Activated T-helper 2 cell treated with anti-CD3 and anti-CD28 coated beads, Interferon-gamma antibody, Interleukin-2, Interleukin-4, amounts not matched to agents 10 μg/mL and 5 μg/mL and 100 μg/mL, durations not matched to agents 14 hours and 24 hours and 36 hours (primary cell): ENCODE results near the gene TSACC. TPM values are rescaled to one million over a fixed set of nuclear protein-coding genes. Genes with fewer than 3 reads are reported as not detected.
A peak's percentile ranks its signal among the peaks of the same experiment; 100 is the strongest.

Source experiments
- DNase-seq: peaks from one replicate; pipeline ENCODE4 v3.0.0; 2021; ENCODE audit warnings: low spot score
- H3K27ac Mint-ChIP-seq: one replicate; pipeline ENCODE4 v1.8.0; 2021; ENCODE audit warnings: mixed read lengths
- H3K27me3 Mint-ChIP-seq: one replicate; pipeline ENCODE4 v1.8.0; 2021; ENCODE audit warnings: low read depth, mixed read lengths
- H3K36me3 Mint-ChIP-seq: one replicate; pipeline ENCODE4 v1.8.0; 2021; ENCODE audit warnings: low read depth, mixed read lengths
- H3K4me1 Mint-ChIP-seq: one replicate; pipeline ENCODE4 v1.8.0; 2021; ENCODE audit warnings: low read depth, mixed read lengths
- H3K4me3 Mint-ChIP-seq: one replicate; pipeline ENCODE4 v1.8.0; 2021; ENCODE audit warnings: low read depth, mild to moderate bottlenecking, moderate library complexity, mixed read lengths
- H3K9me3 Mint-ChIP-seq: one replicate; pipeline ENCODE4 v1.8.0; 2021; ENCODE audit warnings: mixed read lengths
- intact Hi-C: fragments of 100-400 bp; cut with micrococcal nuclease; formaldehyde crosslinking; loops from one replicate; pipeline ENCODE4 v1.15.1; 2023
- total RNA-seq: library from RNA; stranded (reverse); gene quantifications from 2 replicates; pipeline ENCODE4 v1.2.3, GENCODE V29; 2022

Gene TSACC
- total RNA-seq, 1 donor from 2014 or later = 0.39 TPM

DNA sequence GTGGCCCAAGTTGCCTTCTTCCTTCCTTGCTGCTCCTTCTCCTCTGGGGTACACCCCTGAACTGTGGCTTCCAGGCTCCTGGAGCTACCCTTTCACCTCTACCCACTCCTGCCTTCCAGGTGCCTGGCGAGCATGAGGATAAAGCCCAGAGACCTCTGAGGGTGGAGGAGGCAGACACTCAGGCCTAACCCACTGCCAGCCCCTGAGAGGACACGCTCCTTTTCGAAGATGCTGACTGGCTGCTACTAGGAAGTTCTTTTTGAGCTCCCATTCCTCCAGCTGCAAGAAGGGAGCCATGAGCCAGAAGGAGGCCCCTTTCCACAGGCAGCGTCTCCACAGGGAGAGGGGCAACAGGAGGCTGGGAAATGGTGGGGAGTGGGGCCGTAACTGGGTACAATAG is 46.3 kb downstream of the TSACC start:
- Mint-ChIP-seq H3K36me3 (no peaks in the 10 kb centered on the region), H3K4me3 (no peak overlapping the region), H3K27me3 (peaks cover 34% of the 10 kb centered on the region), H3K4me1 (peaks cover 4% of the 10 kb centered on the region), H3K27ac (no peak overlapping the region), H3K9me3 (no peaks in the 10 kb centered on the region)
- DNase-seq = no peak
- intact Hi-C loops = loop anchor here (1.0 to 5.0 kb wide), 4 partner anchors 38 to 238 kb away; no protein-coding TSS in a partner anchor

DNA sequence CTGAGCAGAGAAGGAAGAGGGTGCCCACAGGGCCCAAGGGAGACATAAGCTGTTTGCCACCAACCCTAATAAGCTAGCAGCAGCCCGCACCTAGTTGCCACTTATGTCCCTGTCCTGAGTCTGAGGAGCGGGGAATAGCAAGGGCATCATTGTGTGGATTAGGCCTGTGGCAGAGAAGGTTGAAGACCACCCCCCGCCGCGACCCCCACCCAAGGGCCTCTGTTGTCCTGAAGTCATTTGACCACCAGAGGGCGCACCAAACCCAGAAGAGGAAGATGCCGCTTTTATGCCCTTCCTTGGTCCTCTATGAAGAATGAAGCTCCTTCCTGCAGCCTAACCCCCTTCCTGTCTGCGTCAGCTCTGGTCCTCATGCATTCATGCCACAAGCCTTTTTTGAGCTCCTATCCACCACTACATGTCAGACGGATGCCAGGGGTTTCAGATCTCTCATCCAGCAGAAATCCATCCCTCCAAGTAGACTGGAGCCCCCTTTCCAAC is 47.3 kb downstream of the TSACC start:
- H3K4me1 Mint-ChIP-seq = peaks cover 4% of the 10 kb centered on the region
- no peaks in the 10 kb centered on the region for H3K36me3 Mint-ChIP-seq
- peak; percentile 61 for DNase-seq
- H3K27ac Mint-ChIP-seq = no peak overlapping the region
- no peak overlapping the region for H3K4me3 Mint-ChIP-seq
- no peaks in the 10 kb centered on the region for H3K9me3 Mint-ChIP-seq
- H3K27me3 Mint-ChIP-seq = peaks cover 34% of the 10 kb centered on the region
- intact Hi-C loops = loop anchor here (1.0 to 5.0 kb wide), 4 partner anchors 37 to 237 kb away; no protein-coding TSS in a partner anchor

DNA sequence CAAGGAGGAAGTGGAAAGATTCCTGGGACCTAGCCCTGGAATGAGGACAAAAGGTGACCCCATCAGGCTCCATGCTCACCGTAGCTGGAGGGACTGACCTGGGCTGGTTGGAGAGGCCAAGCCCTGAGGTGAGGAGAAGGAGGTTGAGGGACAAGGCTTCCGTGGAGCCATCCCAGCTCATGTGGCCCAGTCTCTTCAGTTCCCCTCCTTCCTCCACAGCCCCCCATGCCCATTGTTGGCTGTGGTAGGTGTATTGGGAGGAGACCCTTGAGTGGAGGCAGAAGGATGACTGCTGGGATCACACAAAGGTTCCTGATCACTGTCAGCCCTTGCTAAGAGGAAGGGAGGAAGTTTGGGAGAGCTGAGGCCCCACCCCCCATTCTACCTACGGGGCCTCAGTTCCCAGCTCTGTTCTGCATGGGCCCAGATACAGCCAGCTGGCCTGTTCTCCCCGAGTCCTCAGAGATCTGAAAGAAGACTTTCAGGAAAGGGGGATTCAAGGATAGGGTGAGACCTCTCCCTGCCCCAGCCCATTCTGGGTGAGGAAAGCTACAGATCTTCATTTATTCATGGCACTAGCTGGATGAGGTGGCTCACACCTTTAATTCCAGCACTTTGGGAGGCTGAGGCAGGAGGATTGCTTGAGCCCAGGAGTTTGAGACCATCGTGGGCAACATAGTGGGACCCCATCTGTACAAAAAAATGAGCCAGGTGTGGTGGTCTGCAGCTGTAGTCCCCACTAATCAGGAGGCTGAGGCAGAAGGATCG is 48.0 kb downstream of the TSACC start:
- peaks cover 32% of the 10 kb centered on the region for H3K27me3 Mint-ChIP-seq
- no peak overlapping the region for H3K4me3 Mint-ChIP-seq
- no peaks in the 10 kb centered on the region for H3K36me3 Mint-ChIP-seq
- H3K27ac Mint-ChIP-seq = no peak overlapping the region
- DNase-seq = no peak
- intact Hi-C loops = loop anchor here (5.0 kb wide), 3 partner anchors 36 to 236 kb away; no protein-coding TSS in a partner anchor
- peaks cover 4% of the 10 kb centered on the region for H3K4me1 Mint-ChIP-seq
- H3K9me3 Mint-ChIP-seq = no peaks in the 10 kb centered on the region

DNA sequence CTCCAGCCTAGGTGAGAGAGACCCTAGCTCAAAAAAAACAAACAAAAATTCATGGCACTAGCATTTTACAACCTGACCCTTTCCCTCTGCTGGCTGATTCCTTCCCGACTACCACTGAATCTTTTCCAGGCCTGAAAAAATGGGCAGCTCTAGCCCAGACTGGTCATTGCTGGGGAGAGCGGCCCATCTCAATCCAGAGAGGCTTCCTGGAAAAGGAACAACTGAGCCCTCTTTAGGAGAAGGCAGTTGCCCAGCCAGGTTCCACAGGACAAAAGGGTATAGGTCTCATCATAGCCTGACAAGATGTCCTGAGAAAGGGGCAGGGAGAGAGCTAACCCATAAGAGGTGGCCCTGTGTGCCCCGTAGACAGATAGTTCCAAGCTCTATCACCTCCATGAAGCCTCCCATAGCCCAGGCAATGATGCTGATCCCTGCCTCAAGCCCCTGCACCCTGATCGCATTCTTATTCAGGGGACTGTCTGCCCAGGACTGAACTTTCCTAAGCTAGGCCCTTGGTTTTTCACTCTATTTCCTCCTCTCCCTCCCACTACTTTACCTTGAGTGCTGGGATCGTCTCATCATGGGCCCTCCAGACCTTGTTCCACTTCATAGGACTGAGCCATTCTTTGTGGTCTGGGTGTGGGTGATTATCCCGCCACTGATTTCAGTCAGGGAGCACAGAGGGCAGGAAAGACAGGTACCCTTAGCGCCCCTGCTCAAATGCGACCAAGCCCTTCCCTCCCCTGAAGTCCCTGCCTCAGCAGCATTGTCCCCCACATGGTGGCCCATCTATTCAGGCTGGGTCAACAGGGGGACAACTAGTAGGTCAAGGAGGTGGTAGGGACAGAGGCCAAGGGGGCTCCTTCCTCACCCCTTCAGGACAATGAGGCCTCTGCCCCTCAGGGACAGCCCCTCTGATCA is 48.9 kb downstream of the TSACC start:
- Mint-ChIP-seq H3K9me3 (no peaks in the 10 kb centered on the region), H3K27me3 (peaks cover 31% of the 10 kb centered on the region), H3K4me1 (peaks cover 4% of the 10 kb centered on the region), H3K4me3 (no peak overlapping the region), H3K36me3 (no peaks in the 10 kb centered on the region), H3K27ac (no peak overlapping the region)
- intact Hi-C loops = loop anchor here (5.0 kb wide), 3 partner anchors 35 to 235 kb away; no protein-coding TSS in a partner anchor
- DNase-seq = no peak

DNA sequence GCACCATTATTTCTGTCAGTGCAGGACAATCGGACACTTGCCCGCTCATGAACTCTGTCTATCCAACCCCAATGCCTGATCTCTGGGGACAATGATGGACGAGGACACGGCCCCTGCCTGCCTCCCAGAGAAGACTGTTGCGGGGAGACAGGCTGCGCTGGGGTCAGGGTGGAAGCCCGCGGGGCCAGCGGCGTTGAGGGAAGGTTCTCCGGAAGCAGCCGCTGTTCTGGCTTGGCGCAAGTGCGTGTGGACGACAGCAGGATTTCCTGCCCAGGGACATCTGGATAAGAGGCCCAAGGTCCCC is 49.5 kb downstream of the TSACC start:
- Mint-ChIP-seq H3K9me3 (no peaks in the 10 kb centered on the region), H3K27me3 (peaks cover 33% of the 10 kb centered on the region), H3K4me1 (peaks cover 4% of the 10 kb centered on the region), H3K36me3 (no peaks in the 10 kb centered on the region), H3K27ac (no peak overlapping the region), H3K4me3 (no peak overlapping the region)
- intact Hi-C loops = loop anchor here (5.0 kb wide), 3 partner anchors 34 to 234 kb away; no protein-coding TSS in a partner anchor
- no peak for DNase-seq

DNA sequence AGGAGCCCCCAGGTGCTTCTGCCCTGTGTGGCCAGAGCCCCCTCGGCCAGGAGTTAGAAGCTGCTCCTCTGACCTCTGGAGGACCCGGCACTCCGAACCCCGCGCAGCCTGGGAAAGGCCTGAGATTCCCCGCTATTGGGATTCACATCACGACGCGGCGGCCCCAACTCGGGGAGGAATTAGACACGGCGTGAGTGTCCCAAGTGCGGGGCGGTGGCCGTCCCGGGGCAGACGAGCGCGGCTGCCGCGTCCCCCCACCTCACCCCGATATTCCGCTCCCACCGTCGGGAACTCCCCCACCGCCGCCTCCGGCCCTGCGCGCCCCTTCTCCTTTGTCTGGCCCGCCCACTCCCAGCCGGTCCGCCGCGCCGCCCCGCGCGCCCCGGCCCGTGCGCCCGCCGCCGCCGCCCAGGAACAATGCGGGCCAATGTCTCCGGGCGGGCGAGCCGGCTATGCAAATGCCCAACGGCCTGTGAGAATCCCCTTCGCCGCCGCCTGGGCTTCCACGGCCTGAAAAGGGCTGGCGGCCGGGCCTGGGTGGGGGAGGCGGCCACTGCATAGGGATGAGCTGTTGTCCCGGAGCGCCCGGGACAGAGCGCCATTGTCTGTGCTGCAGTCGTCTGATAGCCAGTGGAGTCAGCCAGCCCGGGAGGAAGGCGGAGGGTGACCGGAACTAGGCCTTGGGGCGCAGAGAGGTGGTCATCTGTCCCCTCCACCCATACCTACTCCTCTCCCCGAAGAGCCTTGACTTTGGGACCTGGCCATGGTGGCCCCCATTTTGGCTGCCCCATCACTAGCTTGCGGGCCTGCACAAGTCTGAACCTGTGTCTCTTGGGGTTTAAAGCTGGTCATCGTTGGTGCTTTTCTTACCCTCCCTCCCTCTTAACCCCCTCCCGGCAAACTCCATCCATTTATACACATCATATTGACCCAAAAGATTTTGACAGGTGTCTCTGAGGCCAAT is 50.1 kb downstream of the TSACC start:
- Mint-ChIP-seq H3K4me1 (peaks cover 4% of the 10 kb centered on the region), H3K9me3 (no peaks in the 10 kb centered on the region), H3K36me3 (no peaks in the 10 kb centered on the region), H3K4me3 (no peak overlapping the region), H3K27ac (no peak overlapping the region), H3K27me3 (peaks cover 36% of the 10 kb centered on the region)
- intact Hi-C loops = loop anchor here (5.0 kb wide), 3 partner anchors 34 to 234 kb away; no protein-coding TSS in a partner anchor
- no peak for DNase-seq

DNA sequence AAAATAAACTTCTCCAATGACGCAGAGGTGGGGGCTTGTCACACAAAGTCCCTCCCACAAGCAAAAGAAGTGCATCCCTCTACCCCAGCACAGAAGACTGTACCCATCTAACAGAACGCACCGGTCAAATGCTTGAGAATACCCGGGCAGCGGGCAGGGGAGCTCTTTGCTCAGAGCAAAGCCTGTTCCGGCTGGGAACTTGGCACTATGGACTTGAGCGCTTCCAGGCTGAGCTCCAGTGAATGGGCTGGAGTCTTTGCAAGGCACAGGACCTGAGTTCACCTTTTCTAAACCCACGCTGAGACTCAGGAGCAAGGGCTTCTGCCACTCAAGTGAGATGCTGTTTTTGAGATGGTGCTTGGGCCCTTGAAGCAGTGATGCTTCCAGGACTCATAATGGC is 51.0 kb downstream of the TSACC start:
- no peaks in the 10 kb centered on the region for H3K36me3 Mint-ChIP-seq
- H3K27ac Mint-ChIP-seq = no peak overlapping the region
- intact Hi-C loops = loop anchor here (5.0 kb wide), 3 partner anchors 33 to 233 kb away; no protein-coding TSS in a partner anchor
- H3K27me3 Mint-ChIP-seq = peaks cover 36% of the 10 kb centered on the region
- H3K9me3 Mint-ChIP-seq = no peaks in the 10 kb centered on the region
- H3K4me3 Mint-ChIP-seq = no peak overlapping the region
- DNase-seq = no peak
- peaks cover 4% of the 10 kb centered on the region for H3K4me1 Mint-ChIP-seq

DNA sequence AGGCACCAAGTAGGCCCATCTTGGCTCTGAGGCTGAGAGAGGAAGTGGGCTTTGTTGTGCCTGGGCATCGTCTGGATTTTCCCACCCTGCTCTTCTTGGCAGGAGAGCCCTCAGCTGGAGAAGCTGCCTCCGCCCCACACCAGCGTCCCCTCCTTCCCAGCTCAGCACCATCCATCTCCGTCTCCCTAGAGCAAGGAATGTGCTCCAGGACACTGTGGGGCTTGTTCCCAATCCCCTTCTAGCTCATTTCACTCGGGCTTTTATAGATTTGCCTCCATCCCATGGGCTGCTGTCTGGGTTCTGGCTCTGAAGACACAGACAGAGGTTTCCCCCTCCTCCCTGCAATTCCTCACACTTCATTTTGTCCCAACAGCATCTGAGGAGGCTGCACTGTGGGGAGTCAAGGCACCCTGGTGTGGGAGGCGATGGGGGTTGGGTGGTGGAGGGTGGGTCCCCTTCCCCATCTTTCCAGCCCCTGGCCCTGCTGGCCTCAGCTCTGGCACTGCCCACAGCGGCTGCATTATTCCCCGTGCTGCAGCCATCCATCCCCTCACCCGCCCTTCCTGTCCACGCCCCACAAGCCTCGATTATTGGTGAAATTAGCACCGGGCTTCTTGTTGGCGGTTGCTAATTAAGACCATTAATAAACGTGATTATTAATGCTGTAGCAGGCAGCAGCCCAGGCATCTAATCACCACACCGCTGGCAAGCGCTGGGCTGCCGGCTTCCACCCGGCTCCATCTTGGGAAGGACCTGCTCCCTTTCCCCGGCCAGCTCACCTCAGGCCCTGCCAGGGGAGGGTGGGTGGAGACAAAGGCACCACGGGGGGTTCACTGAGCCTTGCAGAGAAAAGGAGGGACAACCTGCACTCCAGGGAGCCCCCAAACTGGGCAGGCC is 52.4 kb downstream of the TSACC start:
- Mint-ChIP-seq H3K36me3 (no peaks in the 10 kb centered on the region), H3K4me1 (peaks cover 3% of the 10 kb centered on the region), H3K27me3 (peaks cover 41% of the 10 kb centered on the region), H3K9me3 (no peaks in the 10 kb centered on the region), H3K27ac (no peak overlapping the region), H3K4me3 (no peak overlapping the region)
- DNase-seq = no peak
- intact Hi-C loops = no loop called here

DNA sequence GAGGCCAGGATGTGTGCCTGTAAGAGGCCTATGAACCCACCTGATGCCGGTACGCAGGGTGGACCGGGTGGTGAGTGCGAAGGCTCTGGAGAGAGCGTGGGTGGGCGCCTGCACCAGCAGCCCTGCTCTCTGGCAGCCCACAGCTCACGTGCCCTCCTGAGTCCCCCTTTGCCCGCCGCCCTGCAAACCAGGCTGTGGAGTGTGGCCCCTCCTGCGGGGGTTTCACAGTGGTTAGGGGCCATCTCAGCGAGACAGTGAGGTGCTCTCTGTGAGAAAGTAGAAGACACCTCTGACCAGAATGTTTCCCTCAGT is 53.0 kb downstream of the TSACC start:
- intact Hi-C loops = no loop called here
- Mint-ChIP-seq H3K4me3 (no peak overlapping the region), H3K27me3 (peaks cover 39% of the 10 kb centered on the region), H3K4me1 (no peaks in the 10 kb centered on the region), H3K36me3 (no peaks in the 10 kb centered on the region), H3K27ac (no peak overlapping the region), H3K9me3 (no peaks in the 10 kb centered on the region)
- DNase-seq = no peak

DNA sequence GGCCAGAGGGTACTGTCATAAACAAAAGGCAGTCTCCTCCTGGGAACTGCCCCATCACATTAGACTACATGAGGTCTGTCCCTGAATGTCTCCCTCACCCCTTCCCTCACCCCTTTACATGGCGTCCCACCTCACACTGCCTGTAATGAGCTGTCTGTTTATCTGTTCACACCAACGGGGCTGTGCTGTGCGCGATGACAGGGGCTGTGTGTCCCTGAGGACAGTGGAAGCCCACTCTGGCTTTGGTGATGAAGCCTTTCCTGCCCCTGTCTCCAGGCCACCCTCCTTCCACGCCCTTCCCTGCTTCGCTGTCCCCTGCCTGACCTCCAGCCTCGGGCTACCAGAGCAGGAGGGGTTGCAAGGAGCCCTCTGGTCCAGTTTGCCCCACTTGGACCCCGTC is 53.4 kb downstream of the TSACC start:
- no peak for DNase-seq
- H3K4me1 Mint-ChIP-seq = no peaks in the 10 kb centered on the region
- H3K36me3 Mint-ChIP-seq = no peaks in the 10 kb centered on the region
- no peaks in the 10 kb centered on the region for H3K9me3 Mint-ChIP-seq
- no peak overlapping the region for H3K4me3 Mint-ChIP-seq
- H3K27ac Mint-ChIP-seq = no peak overlapping the region
- intact Hi-C loops = no loop called here
- peaks cover 37% of the 10 kb centered on the region for H3K27me3 Mint-ChIP-seq

DNA sequence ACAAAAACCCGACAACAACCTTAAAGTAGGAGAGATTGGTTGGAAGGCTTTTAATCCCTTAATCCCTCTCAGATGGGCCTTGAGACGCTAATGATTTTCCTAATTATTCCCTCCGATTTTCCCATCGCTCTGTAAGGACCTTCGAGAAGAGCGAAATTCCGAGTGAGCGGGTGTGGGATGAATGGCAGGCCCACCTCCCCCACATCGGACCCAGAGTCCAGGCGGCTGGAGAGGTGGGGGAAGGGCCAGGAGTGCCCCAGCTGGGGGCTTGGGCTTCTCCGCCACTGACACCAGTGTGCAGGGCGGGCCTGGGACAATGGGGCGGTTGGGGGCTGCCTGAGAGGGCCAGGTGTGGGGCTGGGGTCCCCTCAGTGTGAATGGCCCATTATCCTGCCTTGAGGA is 54.1 kb downstream of the TSACC start:
- Mint-ChIP-seq H3K4me3 (no peak overlapping the region), H3K27ac (no peak overlapping the region), H3K9me3 (no peaks in the 10 kb centered on the region), H3K36me3 (no peaks in the 10 kb centered on the region), H3K27me3 (peaks cover 30% of the 10 kb centered on the region), H3K4me1 (no peaks in the 10 kb centered on the region)
- intact Hi-C loops = no loop called here
- no peak for DNase-seq
